HL-60/S4 treated with phorbol 12-myristate 13-acetate at 8.2 ng/mL for 4 days and 3 days (cell line): Measurements from ENCODE around the gene ADARB2.
"Not testable (repeated sequence)": the region's sequence is repeated elsewhere in the genome, so short reads cannot be mapped to it uniquely, and the experiment has no call there.

Experiments
- in situ Hi-C: fragments of 300-500 bp; cut with MboI; formaldehyde crosslinking; loops from 2 replicates; pipeline ENCODE4 v1.15.0; 2022; ENCODE audit warnings: low sequenced_read_pairs

The ADARB2 gene

GRCh38 chr10:1449572-1450205, 287.6 kb downstream of the ADARB2 start:
- in situ Hi-C loops = no loop called here

- in situ Hi-C loops = no loop called here
Observed at GRCh38 chr10:1449021-1449420, 288.3 kb downstream of the ADARB2 start.

GRCh38 chr10:1448252-1448930, 288.9 kb downstream of the ADARB2 start:
- in situ Hi-C loops = no loop called here

GRCh38 chr10:1444826-1445225, 292.5 kb downstream of the ADARB2 start:
- in situ Hi-C loops = no loop called here

GRCh38 chr10:1440897-1441296, 296.4 kb downstream of the ADARB2 start:
- in situ Hi-C loops = no loop called here

GRCh38 chr10:1434912-1435692, 302.2 kb downstream of the ADARB2 start:
- in situ Hi-C loops = no loop called here

- in situ Hi-C loops = no loop called here
Observed at GRCh38 chr10:1434202-1434601, 303.1 kb downstream of the ADARB2 start.

GRCh38 chr10:1432161-1432560, 305.2 kb downstream of the ADARB2 start:
- in situ Hi-C loops = no loop called here

GRCh38 chr10:1431229-1431628, 306.1 kb downstream of the ADARB2 start:
- in situ Hi-C loops = no loop called here

GRCh38 chr10:1427521-1428186, 309.7 kb downstream of the ADARB2 start:
- in situ Hi-C loops = not testable (repeated sequence)

GRCh38 chr10:1426786-1427185, 310.5 kb downstream of the ADARB2 start:
- in situ Hi-C loops = no loop called here

GRCh38 chr10:1425879-1426278, 311.4 kb downstream of the ADARB2 start:
- in situ Hi-C loops = no loop called here

GRCh38 chr10:1424648-1425047, 312.7 kb downstream of the ADARB2 start:
- in situ Hi-C loops = no loop called here

- in situ Hi-C loops = no loop called here
Observed at GRCh38 chr10:1423676-1424253, 313.6 kb downstream of the ADARB2 start.

- in situ Hi-C loops = no loop called here
Observed at GRCh38 chr10:1422275-1422674, 315.1 kb downstream of the ADARB2 start.

- in situ Hi-C loops = no loop called here
Observed at GRCh38 chr10:1420661-1421362, 316.5 kb downstream of the ADARB2 start.

- in situ Hi-C loops = no loop called here
Observed at GRCh38 chr10:1419796-1420610, 317.3 kb downstream of the ADARB2 start.

- in situ Hi-C loops = no loop called here
Observed at GRCh38 chr10:1418031-1418550, 319.2 kb downstream of the ADARB2 start.

- in situ Hi-C loops = no loop called here
Observed at GRCh38 chr10:1417574-1417973, 319.8 kb downstream of the ADARB2 start.
